ENCODE results near the gene EPB41L5. TPM values are rescaled to one million over a fixed set of nuclear protein-coding genes. Genes with fewer than 3 reads are reported as not detected.

The EPB41L5 gene
- total RNA-seq, 1 experiment from 2014 or later = 34.9 TPM

GRCh38 chr2:120053891-120054290 lies 41.0 kb downstream of the EPB41L5 start:
- Mint-ChIP-seq H3K4me1 (no peaks in the 10 kb centered on the region), H3K9me3 (peaks cover 54% of the 10 kb centered on the region), H3K27me3 (ENCODE audit: low read depth) (no peaks in the 10 kb centered on the region; the same call in 1 of the 2 replicates), H3K27ac (no peak overlapping the region), H3K4me3 (no peak overlapping the region), H3K36me3 (peaks cover 56% of the 10 kb centered on the region)
- no peak for DNase-seq (ENCODE audit: low spot score)
- ATAC-seq = no peak
- ChIA-PET POLR2A (no interaction called here), CTCF (no interaction called here)
- TF ChIP-seq NFYB (CRISPR knock-in tag; conservative IDR thresholded peaks at IDR 0.05; ENCODE audit: low read depth) (no peak), PREB (CRISPR knock-in tag; IDR thresholded peaks at IDR 0.05; ENCODE audit: borderline replicate concordance) (no peak), GRHL2 (CRISPR knock-in tag; IDR thresholded peaks at IDR 0.05; ENCODE audit: insufficient replicate concordance, severe bottlenecking) (no peak), KAT7 (CRISPR knock-in tag; IDR thresholded peaks at IDR 0.05; ENCODE audit: borderline replicate concordance) (no peak), FOXP4 (CRISPR knock-in tag; IDR thresholded peaks at IDR 0.05) (no peak), NR3C1 (CRISPR knock-in tag; conservative IDR thresholded peaks at IDR 0.05; ENCODE audit: low read depth) (no peak), FOXP1 (CRISPR knock-in tag; IDR thresholded peaks at IDR 0.05; ENCODE audit: borderline replicate concordance) (no peak), MXD4 (CRISPR knock-in tag; IDR thresholded peaks at IDR 0.05; ENCODE audit: borderline replicate concordance) (no peak), OVOL2 (CRISPR knock-in tag; IDR thresholded peaks at IDR 0.05; ENCODE audit: borderline replicate concordance) (no peak)
- TF ChIP-seq, protein P1, sequence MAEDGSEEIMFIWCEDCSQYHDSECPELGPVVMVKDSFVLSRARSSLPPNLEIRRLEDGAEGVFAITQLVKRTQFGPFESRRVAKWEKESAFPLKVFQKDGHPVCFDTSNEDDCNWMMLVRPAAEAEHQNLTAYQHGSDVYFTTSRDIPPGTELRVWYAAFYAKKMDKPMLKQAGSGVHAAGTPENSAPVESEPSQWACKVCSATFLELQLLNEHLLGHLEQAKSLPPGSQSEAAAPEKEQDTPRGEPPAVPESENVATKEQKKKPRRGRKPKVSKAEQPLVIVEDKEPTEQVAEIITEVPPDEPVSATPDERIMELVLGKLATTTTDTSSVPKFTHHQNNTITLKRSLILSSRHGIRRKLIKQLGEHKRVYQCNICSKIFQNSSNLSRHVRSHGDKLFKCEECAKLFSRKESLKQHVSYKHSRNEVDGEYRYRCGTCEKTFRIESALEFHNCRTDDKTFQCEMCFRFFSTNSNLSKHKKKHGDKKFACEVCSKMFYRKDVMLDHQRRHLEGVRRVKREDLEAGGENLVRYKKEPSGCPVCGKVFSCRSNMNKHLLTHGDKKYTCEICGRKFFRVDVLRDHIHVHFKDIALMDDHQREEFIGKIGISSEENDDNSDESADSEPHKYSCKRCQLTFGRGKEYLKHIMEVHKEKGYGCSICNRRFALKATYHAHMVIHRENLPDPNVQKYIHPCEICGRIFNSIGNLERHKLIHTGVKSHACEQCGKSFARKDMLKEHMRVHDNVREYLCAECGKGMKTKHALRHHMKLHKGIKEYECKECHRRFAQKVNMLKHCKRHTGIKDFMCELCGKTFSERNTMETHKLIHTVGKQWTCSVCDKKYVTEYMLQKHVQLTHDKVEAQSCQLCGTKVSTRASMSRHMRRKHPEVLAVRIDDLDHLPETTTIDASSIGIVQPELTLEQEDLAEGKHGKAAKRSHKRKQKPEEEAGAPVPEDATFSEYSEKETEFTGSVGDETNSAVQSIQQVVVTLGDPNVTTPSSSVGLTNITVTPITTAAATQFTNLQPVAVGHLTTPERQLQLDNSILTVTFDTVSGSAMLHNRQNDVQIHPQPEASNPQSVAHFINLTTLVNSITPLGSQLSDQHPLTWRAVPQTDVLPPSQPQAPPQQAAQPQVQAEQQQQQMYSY (CRISPR knock-in tag; IDR thresholded peaks at IDR 0.05) = no peak
- TF ChIP-seq, protein P2, sequence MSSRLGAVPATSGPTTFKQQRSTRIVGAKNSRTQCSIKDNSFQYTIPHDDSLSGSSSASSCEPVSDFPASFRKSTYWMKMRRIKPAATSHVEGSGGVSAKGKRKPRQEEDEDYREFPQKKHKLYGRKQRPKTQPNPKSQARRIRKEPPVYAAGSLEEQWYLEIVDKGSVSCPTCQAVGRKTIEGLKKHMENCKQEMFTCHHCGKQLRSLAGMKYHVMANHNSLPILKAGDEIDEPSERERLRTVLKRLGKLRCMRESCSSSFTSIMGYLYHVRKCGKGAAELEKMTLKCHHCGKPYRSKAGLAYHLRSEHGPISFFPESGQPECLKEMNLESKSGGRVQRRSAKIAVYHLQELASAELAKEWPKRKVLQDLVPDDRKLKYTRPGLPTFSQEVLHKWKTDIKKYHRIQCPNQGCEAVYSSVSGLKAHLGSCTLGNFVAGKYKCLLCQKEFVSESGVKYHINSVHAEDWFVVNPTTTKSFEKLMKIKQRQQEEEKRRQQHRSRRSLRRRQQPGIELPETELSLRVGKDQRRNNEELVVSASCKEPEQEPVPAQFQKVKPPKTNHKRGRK (CRISPR knock-in tag; IDR thresholded peaks at IDR 0.05; ENCODE audit: borderline replicate concordance) = no peak

DNA sequence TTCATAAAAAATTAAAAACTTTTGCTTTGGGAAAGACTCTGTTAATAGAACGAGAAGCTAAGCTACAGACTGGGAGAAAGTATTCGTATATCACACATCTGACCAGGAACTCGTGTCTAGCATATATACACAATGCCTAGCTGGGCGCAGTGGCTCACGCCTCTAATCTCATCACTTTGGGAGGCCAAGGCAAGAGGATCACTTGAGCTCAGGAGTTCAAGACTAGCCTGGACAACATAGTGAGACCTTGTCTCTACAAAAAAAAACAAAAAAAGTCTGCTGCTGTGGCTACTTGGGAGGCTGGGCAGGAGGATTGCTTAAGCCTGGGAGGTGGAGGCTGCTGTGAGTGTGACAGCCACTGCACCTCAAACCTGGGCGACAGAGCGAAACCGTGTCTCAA lies 46.6 kb downstream of the EPB41L5 start:
- no peaks in the 10 kb centered on the region for H3K4me1 Mint-ChIP-seq
- peaks cover 6% of the 10 kb centered on the region for H3K9me3 Mint-ChIP-seq
- peaks cover 5% of the 10 kb centered on the region; the same call in 1 of the 2 replicates for H3K36me3 Mint-ChIP-seq
- ChIA-PET CTCF (no interaction called here), POLR2A (no interaction called here)
- TF ChIP-seq SMAD4 (CRISPR knock-in tag; IDR thresholded peaks at IDR 0.05) (no peak), ZNF281 (CRISPR knock-in tag; IDR thresholded peaks at IDR 0.05) (no peak), ZNF317 (CRISPR knock-in tag; IDR thresholded peaks at IDR 0.05; ENCODE audit: borderline replicate concordance, low read depth) (no peak)
- TF ChIP-seq, protein P3, sequence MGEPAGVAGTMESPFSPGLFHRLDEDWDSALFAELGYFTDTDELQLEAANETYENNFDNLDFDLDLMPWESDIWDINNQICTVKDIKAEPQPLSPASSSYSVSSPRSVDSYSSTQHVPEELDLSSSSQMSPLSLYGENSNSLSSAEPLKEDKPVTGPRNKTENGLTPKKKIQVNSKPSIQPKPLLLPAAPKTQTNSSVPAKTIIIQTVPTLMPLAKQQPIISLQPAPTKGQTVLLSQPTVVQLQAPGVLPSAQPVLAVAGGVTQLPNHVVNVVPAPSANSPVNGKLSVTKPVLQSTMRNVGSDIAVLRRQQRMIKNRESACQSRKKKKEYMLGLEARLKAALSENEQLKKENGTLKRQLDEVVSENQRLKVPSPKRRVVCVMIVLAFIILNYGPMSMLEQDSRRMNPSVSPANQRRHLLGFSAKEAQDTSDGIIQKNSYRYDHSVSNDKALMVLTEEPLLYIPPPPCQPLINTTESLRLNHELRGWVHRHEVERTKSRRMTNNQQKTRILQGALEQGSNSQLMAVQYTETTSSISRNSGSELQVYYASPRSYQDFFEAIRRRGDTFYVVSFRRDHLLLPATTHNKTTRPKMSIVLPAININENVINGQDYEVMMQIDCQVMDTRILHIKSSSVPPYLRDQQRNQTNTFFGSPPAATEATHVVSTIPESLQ (CRISPR knock-in tag; IDR thresholded peaks at IDR 0.05) = no peak
- TF ChIP-seq, protein P4, sequence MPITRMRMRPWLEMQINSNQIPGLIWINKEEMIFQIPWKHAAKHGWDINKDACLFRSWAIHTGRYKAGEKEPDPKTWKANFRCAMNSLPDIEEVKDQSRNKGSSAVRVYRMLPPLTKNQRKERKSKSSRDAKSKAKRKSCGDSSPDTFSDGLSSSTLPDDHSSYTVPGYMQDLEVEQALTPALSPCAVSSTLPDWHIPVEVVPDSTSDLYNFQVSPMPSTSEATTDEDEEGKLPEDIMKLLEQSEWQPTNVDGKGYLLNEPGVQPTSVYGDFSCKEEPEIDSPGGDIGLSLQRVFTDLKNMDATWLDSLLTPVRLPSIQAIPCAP (CRISPR knock-in tag; IDR thresholded peaks at IDR 0.05) = no peak
- H3K27ac Mint-ChIP-seq = no peak overlapping the region
- ATAC-seq = no peak
- H3K27me3 Mint-ChIP-seq (ENCODE audit: low read depth) = no peaks in the 10 kb centered on the region
- DNase-seq (ENCODE audit: low spot score) = no peak
- H3K4me3 Mint-ChIP-seq = no peak overlapping the region
